ENCODE data around the gene MBD2. TPM values are rescaled to one million over a fixed set of nuclear protein-coding genes. Genes with fewer than 3 reads are reported as not detected.

Gene MBD2
- total RNA-seq, 4 donors from 2014 or later = 33.3 to 58.6 (median 44.6) TPM

DNA sequence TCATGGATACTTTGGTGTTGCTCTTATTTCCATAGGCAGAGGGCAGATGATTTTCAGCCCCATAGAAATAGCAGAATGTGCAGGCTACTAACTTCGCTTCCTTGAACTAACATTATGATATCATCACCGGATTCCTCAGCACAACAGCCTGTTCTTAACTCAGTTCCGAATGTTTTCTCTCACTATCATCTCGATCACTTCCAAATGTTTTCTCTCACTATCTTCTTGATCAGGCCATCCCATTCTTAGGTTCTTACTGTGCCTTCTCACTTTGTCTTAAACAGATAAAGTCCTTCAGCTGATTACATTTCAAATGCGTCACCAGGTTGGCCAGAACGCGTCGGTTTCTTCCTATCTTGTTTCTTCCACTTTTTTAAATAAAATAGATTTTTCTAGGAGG, 11.4 kb upstream of the MBD2 start:
- DNase-seq (ENCODE audit: low spot score) (no peak), ATAC-seq (ENCODE audit: low FRiP score) (no peak)
- TF ChIP-seq, protein P1, sequence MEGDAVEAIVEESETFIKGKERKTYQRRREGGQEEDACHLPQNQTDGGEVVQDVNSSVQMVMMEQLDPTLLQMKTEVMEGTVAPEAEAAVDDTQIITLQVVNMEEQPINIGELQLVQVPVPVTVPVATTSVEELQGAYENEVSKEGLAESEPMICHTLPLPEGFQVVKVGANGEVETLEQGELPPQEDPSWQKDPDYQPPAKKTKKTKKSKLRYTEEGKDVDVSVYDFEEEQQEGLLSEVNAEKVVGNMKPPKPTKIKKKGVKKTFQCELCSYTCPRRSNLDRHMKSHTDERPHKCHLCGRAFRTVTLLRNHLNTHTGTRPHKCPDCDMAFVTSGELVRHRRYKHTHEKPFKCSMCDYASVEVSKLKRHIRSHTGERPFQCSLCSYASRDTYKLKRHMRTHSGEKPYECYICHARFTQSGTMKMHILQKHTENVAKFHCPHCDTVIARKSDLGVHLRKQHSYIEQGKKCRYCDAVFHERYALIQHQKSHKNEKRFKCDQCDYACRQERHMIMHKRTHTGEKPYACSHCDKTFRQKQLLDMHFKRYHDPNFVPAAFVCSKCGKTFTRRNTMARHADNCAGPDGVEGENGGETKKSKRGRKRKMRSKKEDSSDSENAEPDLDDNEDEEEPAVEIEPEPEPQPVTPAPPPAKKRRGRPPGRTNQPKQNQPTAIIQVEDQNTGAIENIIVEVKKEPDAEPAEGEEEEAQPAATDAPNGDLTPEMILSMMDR (IDR thresholded peaks at IDR 0.05) = no peak

DNA sequence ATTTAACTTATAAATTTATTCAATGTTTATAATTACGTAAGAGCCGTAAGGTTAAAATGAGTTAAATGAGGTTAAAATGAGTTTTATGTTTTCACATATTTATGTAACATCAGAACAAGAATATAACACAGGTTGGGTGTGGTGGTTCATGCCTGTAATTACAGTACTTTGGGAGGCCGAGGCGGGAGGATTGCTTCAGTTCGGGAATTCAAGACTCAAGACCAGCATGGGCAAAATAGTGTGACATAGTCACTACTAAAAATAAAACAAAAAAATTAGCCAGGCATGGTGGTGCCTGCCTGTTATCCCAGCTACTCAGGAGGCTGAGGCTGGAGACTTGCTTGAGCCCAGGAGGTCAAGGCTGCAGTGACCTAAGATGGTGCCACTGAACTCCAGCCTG, 9.3 kb upstream of the MBD2 start:
- TF ChIP-seq, protein P1 (IDR thresholded peaks at IDR 0.05) = no peak
- ATAC-seq (ENCODE audit: low FRiP score) = no peak
- DNase-seq (ENCODE audit: low spot score) = no peak

DNA sequence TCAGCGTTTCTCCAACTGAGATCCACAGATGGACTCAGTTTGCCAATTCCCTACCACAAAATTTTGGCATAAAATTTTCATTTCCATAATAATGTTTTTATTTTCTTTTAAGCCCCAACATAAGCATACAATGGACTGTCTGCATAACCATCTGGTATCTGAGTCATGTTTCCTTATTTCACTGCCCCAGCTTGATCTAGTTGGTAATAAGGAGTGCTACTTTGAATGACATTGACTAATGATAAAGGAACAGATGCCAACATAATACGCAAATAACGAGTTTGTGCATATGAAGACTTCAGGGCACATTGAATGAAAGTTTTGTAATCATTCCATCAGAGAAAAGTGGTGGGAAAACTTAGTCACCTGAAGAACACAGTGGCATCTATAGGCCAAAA, 8.8 kb upstream of the MBD2 start:
- DNase-seq (ENCODE audit: low spot score) (no peak), ATAC-seq (ENCODE audit: low FRiP score) (no peak)
- TF ChIP-seq, protein P1 (IDR thresholded peaks at IDR 0.05) = no peak

DNA sequence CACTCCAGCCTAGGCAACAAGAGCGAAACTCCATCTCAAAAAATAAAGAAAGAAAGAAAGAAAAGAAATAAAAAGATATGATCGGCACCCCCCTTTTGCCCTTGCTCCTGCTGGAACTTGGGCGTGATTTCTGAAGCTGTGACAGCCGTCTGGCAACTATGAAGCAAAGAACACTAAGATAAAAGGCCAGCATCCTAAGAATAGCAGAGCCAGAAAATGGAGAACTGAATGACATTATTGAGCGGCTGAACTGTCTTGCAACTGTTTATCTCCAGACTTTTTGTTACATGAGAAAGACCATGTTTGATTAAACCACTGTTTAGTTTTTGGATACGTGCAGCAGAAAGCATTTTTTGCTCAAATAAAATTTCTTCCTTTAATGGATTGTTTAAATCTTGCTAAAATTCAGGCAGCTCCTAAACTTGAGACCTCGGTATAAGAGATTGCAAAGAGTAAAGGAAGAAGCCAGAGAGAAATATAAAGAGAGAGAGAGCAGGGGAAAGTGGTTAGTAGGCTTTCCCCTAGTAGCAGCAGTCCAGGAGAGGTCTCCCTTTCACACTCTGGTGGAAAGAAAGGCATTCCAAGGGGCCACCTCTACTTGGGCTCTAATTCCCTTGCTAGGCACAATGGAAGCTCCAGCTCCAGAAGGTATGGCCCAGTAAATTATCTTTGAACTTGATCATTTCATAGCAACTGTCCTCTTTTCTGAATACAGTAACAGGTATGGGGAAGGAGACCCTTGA, 8.2 kb upstream of the MBD2 start:
- ATAC-seq (ENCODE audit: low FRiP score) = no peak
- no peak for DNase-seq (ENCODE audit: low spot score)
- TF ChIP-seq, protein P1 (IDR thresholded peaks at IDR 0.05) = no peak

DNA sequence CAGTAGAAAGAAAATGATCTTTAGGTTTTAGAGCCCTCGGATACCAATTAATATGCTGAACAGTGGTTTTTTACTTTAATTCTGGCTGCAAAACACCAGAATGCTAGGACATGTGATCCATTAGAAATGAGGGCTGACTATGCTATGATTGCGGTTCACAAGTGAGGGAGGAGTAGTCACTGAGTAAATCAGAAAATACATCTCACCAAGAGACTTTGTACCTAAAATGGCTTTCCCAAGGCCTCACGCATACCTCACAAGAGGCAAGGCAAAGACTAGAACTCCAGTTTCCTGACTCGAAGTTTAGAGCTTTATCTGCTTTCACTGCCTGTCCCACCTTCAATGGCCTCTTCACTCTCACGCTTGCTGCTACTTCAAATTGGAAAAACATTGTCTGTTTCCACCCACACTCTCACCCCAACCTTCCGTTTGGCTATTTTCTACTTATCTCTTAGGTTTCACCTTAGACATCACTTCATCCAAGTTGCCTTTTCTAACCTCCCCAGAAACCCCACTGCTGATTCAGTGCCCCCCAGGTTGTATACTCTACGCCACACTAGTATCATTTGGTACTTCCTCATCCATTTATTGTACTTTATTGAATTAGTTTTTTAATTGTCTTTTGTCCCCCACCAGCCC, 5.1 kb upstream of the MBD2 start:
- no peak for ATAC-seq (ENCODE audit: low FRiP score)

DNA sequence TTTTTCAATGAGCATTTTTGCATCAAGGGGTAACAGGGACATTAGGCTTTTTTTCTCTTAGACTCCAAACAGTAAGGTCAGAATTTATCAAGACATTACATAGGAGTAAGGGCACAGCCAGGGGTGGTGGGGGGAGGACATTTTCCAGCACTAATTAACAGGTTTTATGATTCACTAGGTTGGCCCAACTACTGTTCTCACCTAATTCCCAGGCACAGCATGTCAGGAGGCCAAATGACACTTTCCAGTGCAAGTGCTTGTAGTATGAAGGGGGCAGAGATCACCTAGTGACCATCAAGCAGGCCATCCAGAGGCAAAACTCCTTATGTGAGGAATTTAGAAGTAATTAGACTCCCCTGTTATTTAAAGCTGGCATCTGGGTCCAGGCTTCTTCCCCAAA, 3.9 kb upstream of the MBD2 start:
- ATAC-seq (ENCODE audit: low FRiP score) (no peak), DNase-seq (ENCODE audit: low spot score) (no peak)
- TF ChIP-seq, protein P1 (IDR thresholded peaks at IDR 0.05) = no peak

More for the DNA sequence above, 5.1 kb upstream of the MBD2 start:
- DNase-seq (ENCODE audit: low spot score) = no peak
- TF ChIP-seq, protein P1 (IDR thresholded peaks at IDR 0.05) = no peak
